Fibroblast of peridontal ligament (primary cell): ENCODE measurements around the gene POLN.

ENCODE experiments used
- DNase-seq: peaks from one replicate; pipeline ENCODE4 v3.0.0-alpha.2; 2010; ENCODE audit errors: extremely low read depth

POLN gene

DNA sequence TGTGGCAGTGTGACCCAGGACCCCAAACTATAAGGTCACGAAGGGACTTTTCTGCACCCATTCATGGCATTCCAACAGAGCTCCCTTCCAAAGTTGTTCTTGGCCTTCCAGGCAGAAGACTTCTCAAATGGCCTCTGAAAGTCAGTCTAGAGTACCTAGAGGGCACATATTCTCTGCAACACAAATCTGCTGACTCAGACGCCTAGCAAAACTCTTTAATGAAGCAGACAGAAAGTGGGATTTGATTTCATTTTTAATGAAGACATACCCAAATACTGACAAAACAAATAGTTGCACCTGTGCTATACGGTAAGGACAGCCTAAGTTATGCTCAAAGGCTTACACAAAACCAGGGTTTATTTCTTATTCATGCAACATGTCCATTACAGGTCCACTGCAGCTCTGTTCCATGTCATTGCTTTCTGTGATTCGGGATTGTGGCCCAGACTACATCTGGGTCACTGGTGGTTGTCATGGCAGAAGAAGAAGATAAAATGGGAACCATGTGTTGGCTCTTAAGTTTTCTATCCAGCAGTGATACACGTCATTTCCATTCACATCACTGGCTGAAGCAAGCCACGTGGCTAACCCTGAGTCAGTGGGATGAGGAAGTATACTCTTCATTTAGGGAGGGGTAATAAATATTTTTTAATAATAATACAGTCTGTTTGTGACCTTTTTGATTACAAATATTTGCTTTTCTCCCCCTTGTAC lies 125.1 kb downstream of the POLN start:
- no peak for DNase-seq

DNA sequence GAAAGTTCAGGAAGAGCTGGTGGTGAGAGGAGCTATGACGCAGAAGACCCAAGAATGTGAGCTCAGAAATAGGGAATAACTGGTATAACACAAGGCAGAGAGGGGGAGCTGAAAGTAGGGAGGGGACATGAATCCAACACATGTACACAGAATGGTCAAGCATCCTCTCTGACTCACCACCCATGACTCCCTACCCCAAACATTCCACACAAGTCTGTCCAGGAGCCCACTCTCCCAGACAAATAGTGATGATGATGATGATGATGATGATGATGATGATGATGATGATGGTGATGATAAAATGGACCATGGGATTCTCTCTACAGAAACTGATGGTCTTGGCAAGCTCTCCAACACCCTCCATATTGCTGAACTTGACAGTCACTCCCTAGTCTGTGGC lies 136.4 kb downstream of the POLN start:
- peak; percentile 29 for DNase-seq

DNA sequence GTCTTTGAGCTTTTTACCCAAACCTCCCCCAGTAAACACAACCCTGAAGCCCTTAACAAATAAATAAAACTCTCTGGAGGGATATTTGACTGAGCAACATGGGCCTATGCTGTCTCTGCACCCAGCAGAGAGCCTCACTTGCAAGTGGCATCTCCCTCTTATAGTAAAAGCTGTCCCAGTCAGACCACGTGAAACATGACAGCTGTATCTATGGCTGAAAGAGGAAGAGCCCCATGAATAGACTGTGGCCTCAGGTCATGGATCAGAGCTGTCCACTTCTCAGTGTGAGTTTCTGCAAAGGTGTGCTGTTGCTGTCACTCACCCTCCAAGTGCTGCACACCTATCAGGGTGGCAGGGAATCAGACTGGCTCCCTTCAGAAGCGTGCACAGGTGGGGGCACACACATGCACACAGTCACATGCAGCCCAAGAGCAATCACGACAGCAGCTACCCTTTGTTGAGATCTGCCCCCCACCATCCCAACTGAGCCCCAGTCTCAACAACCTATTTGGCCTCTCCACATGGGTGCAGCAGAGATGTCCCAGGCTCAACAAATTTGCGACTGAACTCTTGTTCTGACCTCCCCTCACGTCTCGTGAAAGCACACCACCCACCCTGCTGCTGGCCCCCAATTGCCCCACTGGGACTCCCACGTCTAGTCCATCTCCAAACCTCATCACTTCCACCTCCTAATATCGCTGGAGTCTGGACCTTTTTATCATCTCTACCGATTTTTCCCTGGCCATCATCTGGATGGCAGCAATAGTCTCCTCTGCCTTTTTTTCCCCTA lies 137.2 kb downstream of the POLN start:
- DNase-seq: no peak

DNA sequence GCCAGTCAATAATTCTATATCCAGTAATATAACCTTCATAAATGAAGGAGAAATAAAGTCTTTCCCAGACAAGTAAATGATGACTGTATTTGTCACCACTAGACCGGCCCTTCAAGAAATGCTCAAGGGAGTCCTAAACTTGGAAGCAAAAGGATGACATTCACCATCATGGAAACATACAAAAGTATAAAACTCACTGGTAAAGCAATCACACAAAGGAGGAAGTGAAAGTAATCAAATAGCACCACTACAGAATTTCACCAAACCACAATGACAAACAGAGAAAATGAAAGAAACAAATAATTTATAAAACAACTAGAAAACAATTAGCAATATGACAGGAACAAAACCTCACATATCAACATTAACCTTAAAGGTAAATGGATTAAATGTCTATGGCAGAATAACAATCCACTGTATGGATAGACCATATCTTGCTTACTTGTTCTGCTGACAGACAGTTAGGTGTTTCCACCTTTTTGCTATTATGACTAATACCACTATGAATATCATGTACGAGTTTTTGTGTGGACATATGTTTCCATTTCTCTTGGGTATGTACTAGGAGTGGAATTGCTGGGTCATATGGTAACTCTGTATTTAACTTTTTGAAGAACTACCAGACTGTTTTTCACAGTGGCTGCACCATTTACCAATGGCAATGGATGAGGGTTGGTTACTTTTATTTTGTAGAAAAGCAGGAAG lies 137.9 kb downstream of the POLN start:
- DNase-seq: no peak

DNA sequence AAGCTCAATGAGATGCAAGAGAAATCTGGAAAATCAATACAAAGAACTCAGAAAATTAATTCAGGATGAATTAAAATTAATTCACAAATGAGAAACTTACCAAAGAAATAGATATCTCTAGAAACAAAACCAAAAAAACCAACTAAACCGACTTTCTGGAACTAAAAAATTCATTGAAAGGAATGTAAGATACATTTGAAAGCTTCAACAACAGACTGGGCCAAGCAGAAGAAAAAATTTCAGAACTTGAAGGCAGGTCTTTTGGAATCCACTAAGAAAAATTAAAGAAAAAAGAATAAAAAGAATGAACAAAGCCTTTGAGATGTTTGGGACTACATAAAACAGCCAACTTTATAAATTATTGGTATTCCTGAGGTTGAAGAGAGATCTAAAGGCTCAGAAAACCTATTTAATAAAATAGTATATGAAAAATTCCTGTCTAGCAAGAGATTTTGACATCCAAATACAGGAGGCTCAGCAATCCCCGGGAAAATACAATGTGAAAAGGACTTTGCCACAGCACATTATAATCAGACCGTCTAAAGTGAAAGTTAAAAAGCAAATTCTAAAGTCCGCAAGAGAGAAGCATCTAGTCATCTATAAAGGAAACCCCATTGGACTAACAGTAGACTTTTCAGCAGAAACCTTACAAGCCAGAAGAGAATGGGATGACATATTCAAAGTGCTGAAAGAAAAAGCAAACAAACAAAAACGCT lies 138.6 kb downstream of the POLN start:
- no peak for DNase-seq

DNA sequence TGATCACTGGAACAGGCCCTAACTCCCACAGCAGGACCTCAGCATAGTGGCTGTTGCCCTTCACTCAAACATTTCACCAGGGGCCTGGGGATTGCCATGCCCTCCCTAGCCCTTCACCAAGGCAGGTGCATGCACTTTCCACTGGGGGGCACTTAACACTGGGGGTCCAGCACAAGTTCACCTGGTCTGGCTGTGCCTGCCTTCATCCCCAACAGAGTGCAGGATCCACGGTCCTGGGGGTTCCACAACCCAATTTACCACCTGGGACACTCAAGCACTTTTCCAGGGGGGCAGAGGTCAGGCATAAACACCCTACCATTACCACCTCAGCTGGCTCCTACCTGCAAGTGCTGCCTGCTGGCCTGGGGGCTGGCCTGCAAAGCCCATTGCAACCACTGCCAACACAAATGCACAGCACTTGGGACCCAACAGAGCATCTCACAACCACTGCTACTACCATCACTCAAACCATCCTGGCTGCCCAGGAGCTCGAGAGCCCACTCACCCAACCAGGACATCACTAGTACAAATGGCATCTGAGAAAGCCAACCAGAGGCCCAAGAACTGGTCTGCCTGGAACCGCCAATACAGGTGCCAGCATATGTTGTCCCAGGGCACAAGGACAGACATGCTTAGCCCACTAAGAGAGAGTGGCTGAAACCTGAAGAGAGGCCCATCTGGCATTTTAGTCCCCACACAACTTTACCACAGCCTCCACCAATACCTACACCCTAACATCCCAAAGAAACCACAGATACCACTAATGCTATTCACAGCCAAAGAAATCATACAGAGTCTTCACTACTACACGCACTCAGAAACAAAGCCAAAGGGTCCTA lies 139.7 kb downstream of the POLN start:
- DNase-seq: no peak

DNA sequence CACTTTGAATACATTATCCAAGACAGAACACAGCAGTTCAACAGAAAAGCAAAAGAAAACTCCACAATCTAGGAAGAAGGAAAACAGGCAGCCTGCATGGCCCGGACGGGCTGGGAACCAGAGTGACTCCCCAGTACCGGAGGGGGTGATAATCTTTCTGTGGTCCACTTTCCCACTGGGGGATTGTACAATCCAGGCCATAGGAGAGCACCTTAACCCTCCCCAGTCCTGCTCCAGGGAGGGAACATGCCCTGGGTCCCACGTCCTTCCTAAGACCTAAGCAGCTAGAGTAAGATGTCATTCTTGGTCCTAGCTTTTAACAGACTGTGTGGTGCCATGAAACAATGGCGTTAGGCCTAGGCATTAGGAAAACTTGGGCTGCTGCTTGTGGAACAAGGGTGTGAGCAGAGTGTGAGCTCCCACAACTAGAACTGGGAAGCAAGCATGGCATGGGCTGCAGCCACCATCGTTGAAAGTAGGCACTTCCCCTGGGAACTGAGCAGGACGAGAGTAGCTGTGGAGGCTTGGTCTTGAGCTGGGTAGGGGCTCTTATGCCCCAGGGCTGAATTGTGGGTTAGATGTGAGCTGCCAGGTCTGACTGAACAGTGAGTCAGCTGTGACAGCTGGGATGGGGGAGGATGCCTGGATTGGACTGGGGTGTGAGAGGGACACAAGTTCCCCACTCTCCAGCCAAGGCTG lies 140.4 kb downstream of the POLN start:
- peak; percentile 30 for DNase-seq

DNA sequence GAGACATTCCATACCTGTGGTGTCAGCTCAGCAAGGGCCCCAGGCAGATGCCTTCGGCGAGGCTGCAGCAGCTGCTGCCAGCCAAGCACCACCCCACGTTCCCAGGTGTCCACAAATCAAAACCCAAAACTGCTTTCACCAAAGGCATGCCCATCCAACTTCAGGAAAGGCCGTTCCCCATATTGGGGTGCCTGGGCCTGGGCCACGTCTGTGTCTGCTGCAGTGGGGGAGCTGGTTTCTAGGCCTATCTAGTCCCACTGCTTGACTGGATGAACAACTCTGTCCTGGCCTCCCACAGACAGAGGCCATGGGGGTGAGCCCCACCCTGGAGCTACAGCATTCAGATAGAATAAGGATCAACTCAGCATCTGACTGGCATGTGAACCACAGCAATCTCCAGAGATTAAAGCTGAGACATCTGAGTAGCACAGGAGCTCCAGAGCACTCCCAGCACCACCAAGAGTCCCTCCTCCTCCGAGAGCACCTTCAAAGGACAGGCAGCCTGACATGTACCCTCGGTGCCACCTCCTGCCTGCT lies 145.8 kb downstream of the POLN start:
- DNase-seq: no peak

DNA sequence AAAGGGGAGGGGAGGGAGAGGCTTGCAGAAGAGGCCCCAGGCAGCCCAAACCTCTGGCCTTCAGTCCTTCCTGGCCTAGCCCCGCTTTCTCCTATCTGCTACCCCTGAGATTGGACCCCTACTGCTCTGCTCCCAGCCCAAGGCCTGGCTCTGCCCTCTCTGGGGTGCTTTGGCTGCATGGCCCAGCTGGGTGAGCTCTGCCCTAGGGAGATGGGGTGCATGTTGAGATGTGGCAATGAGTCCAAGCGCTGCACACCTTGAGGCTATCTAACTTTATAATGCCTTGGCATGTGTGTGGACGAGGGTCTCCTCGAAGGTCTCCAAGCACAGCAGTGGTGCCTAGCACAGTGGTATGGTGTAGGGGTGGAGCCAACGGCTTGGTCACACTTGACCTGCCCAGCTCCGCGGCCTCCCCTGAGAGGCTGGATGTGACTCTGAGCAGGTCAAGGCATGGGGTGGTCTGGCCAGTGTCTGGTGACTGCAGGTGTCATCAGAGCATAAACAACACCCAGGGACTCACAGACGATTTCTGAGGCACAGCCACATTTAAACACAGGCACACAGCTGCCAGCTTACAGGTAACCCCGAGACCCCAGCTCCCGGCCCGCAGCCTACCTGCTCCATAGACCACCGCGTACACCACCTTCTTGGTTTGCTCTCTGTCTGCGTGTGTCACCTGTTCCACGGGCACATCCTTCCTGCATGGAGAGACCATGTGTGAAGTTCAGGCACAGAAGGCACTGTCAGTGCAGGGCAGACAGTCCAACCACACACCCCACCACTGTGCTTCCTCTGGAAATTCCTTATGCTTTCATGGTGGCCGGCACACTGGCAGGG lies 146.5 kb downstream of the POLN start:
- no peak for DNase-seq

DNA sequence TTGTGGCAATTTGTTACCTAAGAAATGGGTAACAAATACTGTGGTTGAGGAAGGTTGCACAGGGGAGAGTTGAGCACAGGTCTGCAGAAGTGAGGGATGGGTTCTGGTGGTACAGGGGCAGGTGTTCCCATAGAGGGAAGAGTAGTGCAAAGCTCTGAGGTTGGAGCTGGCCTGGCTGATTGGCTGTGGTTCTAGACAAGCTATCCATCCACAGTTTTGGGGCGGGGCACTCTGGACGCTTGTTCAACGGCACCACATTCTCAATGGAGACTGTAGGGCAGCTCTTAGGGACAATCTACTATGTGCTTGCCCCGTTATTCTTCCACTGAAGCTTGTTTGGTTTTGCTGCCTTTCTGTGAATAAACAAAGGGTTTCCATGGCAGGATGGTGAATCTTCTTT lies 147.4 kb downstream of the POLN start:
- no peak for DNase-seq

DNA sequence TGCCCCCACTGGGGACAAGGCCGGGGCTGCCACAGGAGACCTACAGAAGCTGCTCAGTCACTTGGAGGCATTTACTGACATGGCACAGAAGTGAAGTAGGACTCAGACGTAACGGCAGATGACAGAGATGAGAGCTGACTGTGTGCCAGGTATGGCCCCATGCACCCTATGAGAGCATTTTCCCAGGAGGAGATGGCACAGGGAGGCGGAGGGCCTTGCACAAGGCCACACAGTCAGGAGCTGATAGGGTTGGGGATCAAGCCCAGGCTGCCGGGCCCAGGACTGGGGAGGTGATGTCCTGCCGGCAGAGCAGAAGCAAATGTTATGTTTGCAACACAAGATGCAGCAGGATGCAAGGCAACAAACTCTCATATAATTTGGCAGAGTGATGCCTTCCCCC lies 148.7 kb downstream of the POLN start:
- no peak for DNase-seq

DNA sequence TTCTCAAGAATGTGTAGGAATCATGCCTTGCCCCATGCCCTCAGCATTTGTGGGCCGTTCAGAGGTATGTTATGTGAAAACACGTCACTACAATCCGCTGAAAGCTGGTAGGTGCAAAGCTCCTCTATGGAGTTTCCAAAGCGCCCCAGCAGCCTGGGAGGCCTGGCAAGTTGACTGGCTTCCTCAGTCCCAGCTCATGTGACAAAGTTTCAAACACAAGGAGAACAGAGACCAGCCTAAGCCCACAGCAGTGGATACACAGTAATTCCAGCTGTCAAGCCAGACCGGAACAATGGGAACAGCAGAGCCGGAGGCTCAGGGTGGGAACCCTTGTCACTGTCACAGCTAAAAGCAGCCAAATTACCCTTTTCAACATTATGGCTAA lies 149.3 kb downstream of the POLN start:
- DNase-seq: no peak

DNA sequence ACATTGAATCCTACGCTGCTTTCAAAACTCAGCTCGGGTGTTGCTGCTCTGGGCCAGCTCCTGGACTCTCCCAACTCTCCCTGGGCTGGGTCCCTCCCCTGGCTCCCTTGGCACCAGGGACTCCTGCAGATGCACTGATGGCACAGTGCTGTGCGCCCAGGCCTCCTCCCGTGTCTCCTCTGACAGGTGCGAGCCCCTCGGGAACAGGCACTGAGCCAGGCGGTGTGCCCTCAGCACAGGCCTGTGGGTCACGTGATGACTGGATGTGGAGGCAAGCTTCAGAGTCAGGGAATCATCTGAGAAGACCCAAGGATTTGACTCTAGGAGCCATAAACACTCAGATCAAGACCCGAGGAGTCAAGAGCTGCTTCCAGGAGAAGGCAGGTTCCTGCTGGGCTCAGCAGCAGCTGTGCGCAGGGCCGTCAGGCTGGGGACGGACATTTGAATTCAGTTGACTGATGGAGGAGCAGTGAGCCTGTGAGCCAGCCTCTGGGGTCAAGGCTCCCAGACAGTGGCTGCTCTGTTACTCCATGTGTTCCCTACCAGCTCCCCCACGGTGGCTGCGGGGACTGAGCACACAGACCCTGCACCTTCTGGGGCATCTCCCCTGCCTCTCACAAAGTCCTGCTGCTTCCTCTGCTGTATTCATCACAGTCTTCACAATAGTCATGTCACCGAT lies 149.8 kb downstream of the POLN start:
- no peak for DNase-seq

DNA sequence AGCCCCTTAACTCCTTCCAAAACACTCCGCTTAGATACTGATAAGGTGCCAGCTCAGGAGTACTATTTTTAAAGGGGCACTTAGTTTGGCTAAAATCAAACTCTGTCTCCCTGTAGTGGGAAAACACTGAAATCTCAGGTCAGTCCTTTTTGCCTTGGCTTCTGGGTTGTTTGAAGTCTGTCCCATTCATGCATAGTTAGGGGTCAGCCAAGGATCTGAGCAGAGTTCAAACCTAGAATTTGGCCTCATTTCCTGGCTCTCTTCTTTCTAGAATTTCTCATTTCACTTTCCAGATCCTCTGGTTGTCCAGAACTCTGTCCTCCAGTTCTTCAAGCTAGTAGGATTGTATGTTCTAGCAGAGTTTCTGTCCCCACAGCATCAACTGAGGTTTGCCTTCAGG lies 151.3 kb downstream of the POLN start:
- DNase-seq: no peak

DNA sequence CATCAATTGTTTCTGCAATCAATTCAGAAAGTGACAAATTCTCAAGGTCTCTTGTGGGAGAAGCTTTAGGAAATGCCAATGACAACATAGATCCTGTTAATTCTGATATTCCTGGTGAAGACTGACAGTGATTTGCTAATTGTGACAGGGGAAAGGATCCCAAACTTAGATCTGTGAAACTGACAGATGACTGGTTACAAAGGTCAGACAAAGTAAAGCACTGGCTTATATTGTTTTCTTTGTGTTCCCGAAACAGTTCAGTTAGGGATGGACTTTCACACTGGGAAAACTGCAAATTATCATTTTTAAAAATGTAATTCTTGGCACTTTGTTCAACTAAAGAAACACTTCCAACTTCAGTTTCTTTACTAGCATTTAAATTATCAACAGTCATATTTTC lies 152.7 kb downstream of the POLN start:
- DNase-seq: no peak

DNA sequence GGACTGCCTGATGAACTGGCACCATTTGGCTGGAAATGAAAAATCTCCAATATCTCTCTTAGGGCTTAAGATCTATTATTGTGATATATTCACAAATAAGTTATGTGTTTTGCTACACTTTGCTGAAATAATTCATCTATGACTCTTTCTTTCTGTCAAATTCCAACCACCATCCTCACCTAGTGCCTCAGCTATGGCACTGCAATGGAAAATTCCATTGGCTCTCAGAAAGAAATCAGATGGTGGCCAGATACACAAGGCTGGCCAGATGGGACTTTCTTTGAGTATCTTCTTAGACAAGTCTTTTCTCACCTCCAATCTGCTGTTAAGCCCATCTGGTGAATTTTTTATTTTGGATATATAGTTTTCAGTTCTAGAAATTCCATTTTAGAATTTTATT lies 154.8 kb downstream of the POLN start:
- DNase-seq: no peak

DNA sequence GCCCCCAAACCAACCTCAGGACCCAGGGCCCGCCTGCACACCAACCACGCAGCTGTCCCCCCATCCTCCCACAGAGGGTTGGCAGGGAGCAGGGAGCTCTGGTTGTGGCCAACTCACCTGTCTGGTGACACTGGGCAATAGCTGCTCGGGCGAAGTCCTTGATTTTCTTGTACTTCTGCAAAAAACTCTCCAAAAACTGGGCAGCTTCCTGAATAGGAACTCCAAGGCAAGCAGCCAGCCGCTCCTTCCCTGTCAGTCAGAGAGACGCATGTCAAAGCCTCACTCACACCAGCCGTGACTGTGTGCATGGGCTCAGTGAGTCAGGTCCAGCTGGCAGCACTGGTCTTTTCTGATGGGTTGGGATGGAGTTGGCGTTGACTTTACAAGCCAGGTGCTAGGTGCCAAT lies 156.4 kb downstream of the POLN start:
- no peak for DNase-seq

DNA sequence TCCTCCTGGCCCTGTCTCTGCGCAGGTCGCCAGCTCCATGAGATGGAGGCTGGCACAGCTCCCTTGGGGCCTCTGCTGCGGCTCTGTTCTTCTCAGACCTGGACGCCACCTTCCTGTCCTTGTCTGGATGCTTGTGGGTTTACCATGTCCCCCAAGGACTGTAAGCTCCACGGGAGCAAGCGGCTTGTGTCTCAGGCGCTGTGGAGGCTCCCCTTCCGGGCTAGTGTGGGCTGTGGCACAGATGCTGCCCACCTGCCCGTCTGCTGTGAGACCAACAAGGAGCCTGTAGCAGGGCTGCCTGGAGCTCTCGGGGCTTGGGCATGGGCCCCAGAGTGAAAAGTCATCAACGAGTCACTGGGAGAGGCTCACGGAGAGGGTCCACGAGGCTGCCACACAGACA lies 157.6 kb downstream of the POLN start:
- no peak for DNase-seq

DNA sequence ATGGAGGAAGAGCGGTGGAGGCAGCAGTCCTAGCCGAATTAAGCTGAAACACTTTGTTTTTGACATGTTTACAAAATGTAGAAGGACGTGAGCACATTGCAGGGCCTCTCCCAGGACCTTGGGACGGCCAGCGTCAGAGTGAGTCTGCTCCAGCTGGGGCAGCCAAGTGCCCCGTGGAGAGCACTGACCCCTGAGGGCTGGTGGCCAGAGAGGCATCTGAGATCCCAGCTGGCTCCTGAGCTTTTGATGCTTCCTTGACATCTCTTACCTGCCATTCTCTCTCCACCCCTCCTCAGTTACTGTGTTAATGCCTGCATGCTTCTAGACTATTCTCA lies 158.1 kb downstream of the POLN start:
- DNase-seq: no peak
